Stomach (tissue), 4 donors: ENCODE data around the gene HOXC4.
A peak's percentile ranks its signal among the peaks of the same experiment; 100 is the strongest.

Experiments
- CTCF ChIP-seq, 7 experiments: fragments of 450-650 bp in 4 of 7; fragments of 200-600 bp in 3 of 7; sonication (generic) in 3 of 7; IDR thresholded peaks; one replicate each; pipeline ENCODE4 v1.5.1; 2016 to 2019; ENCODE audit warnings: antibody characterized with exemption in 7 of 7, control low read depth in 2 of 7, mild to moderate bottlenecking in 1 of 7
- EP300 ChIP-seq: sonication (generic); formaldehyde crosslinking; IDR thresholded peaks from one replicate; pipeline ENCODE4 v1.6.1; 2017; ENCODE audit warnings: antibody characterized with exemption
- POLR2A ChIP-seq, 4 donors: fragments of 450-650 bp; IDR thresholded peaks; one replicate each; pipeline ENCODE4 v1.6.1; 2016; ENCODE audit warnings: antibody characterized with exemption in 4 of 4, control low read depth in 2 of 4, mild to moderate bottlenecking in 1 of 4, moderate library complexity in 1 of 4

DNA sequence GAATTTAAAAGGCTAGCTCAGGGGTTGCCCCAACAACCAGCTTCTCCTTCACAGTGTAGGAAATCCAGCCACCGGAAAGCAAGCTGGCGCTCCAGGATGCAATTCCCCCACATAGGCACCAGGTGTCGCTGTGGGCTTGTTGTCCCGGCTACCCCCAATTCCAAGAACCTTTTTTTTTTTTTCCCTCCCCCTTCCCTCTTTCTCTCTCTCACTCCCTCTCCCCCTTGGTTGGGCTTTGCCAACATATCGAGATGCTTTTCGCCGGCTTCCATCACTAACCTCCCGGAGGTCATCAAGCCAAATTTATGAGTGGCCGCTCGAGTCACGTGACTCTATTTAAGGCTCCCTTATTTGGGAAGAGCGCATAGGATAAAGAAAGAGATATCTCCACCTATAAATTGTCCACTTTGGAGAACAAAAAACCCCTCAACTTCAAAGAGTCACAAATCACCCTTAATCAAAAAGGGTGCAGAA lies 21.0 kb upstream of the HOXC4 start, which contains the start of gene HOXC5:
- TF ChIP-seq CTCF (IDR thresholded peaks at IDR 0.05) (peak in 6 of 7 experiments; percentile 96 to 100 (median 98)), POLR2A (IDR thresholded peaks at IDR 0.05) (no peak), EP300 (no peak)
